IPS-20b (cell line): ENCODE measurements around the gene C2CD5.
"Not testable (repeated sequence)": the region's sequence is repeated elsewhere in the genome, so short reads cannot be mapped to it uniquely, and the experiment has no call there.

ENCODE experiments used
- H3K27ac ChIP-seq: one replicate; pipeline ENCODE4 v1.5.1; 2013; ENCODE audit warnings: low read length
- H3K27me3 ChIP-seq: 2 replicates; pipeline ENCODE4 v1.6.1; 2013; ENCODE audit warnings: mild to moderate bottlenecking, low read length, inconsistent platforms; ENCODE audit not compliant: insufficient read depth
- H3K36me3 ChIP-seq: 2 replicates; pipeline ENCODE4 v1.6.1; 2013; ENCODE audit warnings: low read depth, mild to moderate bottlenecking, inconsistent platforms, low read length, moderate library complexity; ENCODE audit not compliant: insufficient read depth
- H3K4me1 ChIP-seq: 2 replicates; pipeline ENCODE4 v1.6.1; 2013; ENCODE audit warnings: mild to moderate bottlenecking, control low read depth, inconsistent platforms, low read length, moderate library complexity; ENCODE audit not compliant: insufficient read depth
- H3K4me3 ChIP-seq: 2 replicates; pipeline ENCODE4 v1.5.1; 2013; ENCODE audit warnings: mild to moderate bottlenecking, low read length, inconsistent platforms
- H3K9ac ChIP-seq: 2 replicates; pipeline ENCODE4 v1.6.1; 2013; ENCODE audit warnings: low read depth, mild to moderate bottlenecking, inconsistent platforms, low read length, moderate library complexity
- H3K9me3 ChIP-seq: 2 replicates; pipeline ENCODE4 v1.6.1; 2013; ENCODE audit warnings: mild to moderate bottlenecking, low read depth, low read length, inconsistent platforms; ENCODE audit not compliant: insufficient read depth

C2CD5 gene

GRCh38 chr12:22473212-22473611 is 71.1 kb downstream of the C2CD5 start:
- Histone ChIP-seq H3K4me1 (no peaks in the 10 kb centered on the region), H3K36me3 (peaks cover 45% of the 10 kb centered on the region), H3K9me3 (no peaks in the 10 kb centered on the region), H3K27me3 (no peaks in the 10 kb centered on the region), H3K27ac (no peak overlapping the region), H3K9ac (no peak overlapping the region), H3K4me3 (no peak overlapping the region)

GRCh38 chr12:22467190-22467589 is 77.2 kb downstream of the C2CD5 start:
- Histone ChIP-seq H3K27ac (no peak overlapping the region), H3K4me1 (no peaks in the 10 kb centered on the region), H3K36me3 (peaks cover 37% of the 10 kb centered on the region), H3K9ac (no peak overlapping the region), H3K27me3 (no peaks in the 10 kb centered on the region), H3K4me3 (no peak overlapping the region), H3K9me3 (no peaks in the 10 kb centered on the region)

- Histone ChIP-seq H3K4me1 (no peaks in the 10 kb centered on the region), H3K27me3 (no peaks in the 10 kb centered on the region), H3K9ac (no peak overlapping the region)
These were observed 81.0 kb downstream of the C2CD5 start for GRCh38 chr12:22463306-22463705.

GRCh38 chr12:22461786-22462185 is 82.6 kb downstream of the C2CD5 start:
- H3K36me3 ChIP-seq = peaks cover 16% of the 10 kb centered on the region; the same call in 1 of the 2 replicates
- H3K9ac ChIP-seq = no peak overlapping the region
- no peaks in the 10 kb centered on the region for H3K9me3 ChIP-seq
- no peak overlapping the region for H3K4me3 ChIP-seq
- no peaks in the 10 kb centered on the region for H3K4me1 ChIP-seq
- no peaks in the 10 kb centered on the region for H3K27me3 ChIP-seq
- H3K27ac ChIP-seq = no peak overlapping the region

More at GRCh38 chr12:22463306-22463705, 81.0 kb downstream of the C2CD5 start:
- no peaks in the 10 kb centered on the region for H3K9me3 ChIP-seq
- H3K36me3 ChIP-seq = peaks cover 12% of the 10 kb centered on the region; the same call in 1 of the 2 replicates
- H3K27ac ChIP-seq = no peak overlapping the region
- H3K4me3 ChIP-seq = no peak overlapping the region

- Histone ChIP-seq H3K4me1 (no peaks in the 10 kb centered on the region), H3K27me3 (no peaks in the 10 kb centered on the region), H3K9me3 (no peaks in the 10 kb centered on the region), H3K9ac (no peak overlapping the region), H3K36me3 (peaks cover 18% of the 10 kb centered on the region; the same call in 1 of the 2 replicates), H3K27ac (no peak overlapping the region), H3K4me3 (no peak overlapping the region)
These were observed 84.4 kb downstream of the C2CD5 start for GRCh38 chr12:22459838-22460490.

- H3K27me3 ChIP-seq = no peaks in the 10 kb centered on the region
- peaks cover 23% of the 10 kb centered on the region for H3K36me3 ChIP-seq
- H3K4me1 ChIP-seq = no peaks in the 10 kb centered on the region
- no peaks in the 10 kb centered on the region for H3K9me3 ChIP-seq
- H3K4me3 ChIP-seq = no peak overlapping the region
- no peak overlapping the region for H3K27ac ChIP-seq
- no peak overlapping the region for H3K9ac ChIP-seq
These were observed 85.9 kb downstream of the C2CD5 start for GRCh38 chr12:22458298-22458937.

GRCh38 chr12:22457085-22457484 is 87.3 kb downstream of the C2CD5 start:
- Histone ChIP-seq H3K27ac (no peak overlapping the region), H3K9ac (no peak overlapping the region), H3K4me1 (no peaks in the 10 kb centered on the region), H3K9me3 (no peaks in the 10 kb centered on the region), H3K36me3 (peaks cover 24% of the 10 kb centered on the region), H3K4me3 (no peak overlapping the region), H3K27me3 (no peaks in the 10 kb centered on the region)

GRCh38 chr12:22453511-22453910 is 90.8 kb downstream of the C2CD5 start:
- no peak overlapping the region for H3K9ac ChIP-seq
- no peak overlapping the region for H3K4me3 ChIP-seq
- no peaks in the 10 kb centered on the region for H3K27me3 ChIP-seq
- H3K4me1 ChIP-seq = no peaks in the 10 kb centered on the region
- no peaks in the 10 kb centered on the region for H3K9me3 ChIP-seq
- no peak overlapping the region for H3K27ac ChIP-seq
- H3K36me3 ChIP-seq = peaks cover 22% of the 10 kb centered on the region

- H3K9ac ChIP-seq = no peak overlapping the region
- peaks cover 3% of the 10 kb centered on the region; the same call in 1 of the 2 replicates for H3K4me1 ChIP-seq
- H3K36me3 ChIP-seq = no peaks in the 10 kb centered on the region
- H3K9me3 ChIP-seq = no peaks in the 10 kb centered on the region
- no peaks in the 10 kb centered on the region for H3K27me3 ChIP-seq
- H3K27ac ChIP-seq = no peak overlapping the region
- H3K4me3 ChIP-seq = no peak overlapping the region
These were observed 97.1 kb downstream of the C2CD5 start for GRCh38 chr12:22447223-22447622.

GRCh38 chr12:22444317-22444665 is 100.1 kb downstream of the C2CD5 start:
- not testable (repeated sequence) for H3K4me3 ChIP-seq, H3K9me3 ChIP-seq, H3K9ac ChIP-seq, H3K27ac ChIP-seq, H3K4me1 ChIP-seq, H3K36me3 ChIP-seq, H3K27me3 ChIP-seq

- Histone ChIP-seq H3K27me3 (no peaks in the 10 kb centered on the region), H3K9me3 (no peaks in the 10 kb centered on the region), H3K4me1 (peaks cover 3% of the 10 kb centered on the region; the same call in 1 of the 2 replicates), H3K36me3 (no peaks in the 10 kb centered on the region), H3K4me3 (no peak overlapping the region), H3K9ac (no peak overlapping the region), H3K27ac (no peak overlapping the region)
These were observed 100.7 kb downstream of the C2CD5 start for GRCh38 chr12:22443379-22444316.
